Smooth muscle cell (in vitro differentiated cells): Measurements from ENCODE around the gene ZNF503. TPM values are rescaled to one million over a fixed set of nuclear protein-coding genes. Genes with fewer than 3 reads are reported as not detected.
"Not testable (repeated sequence)": the region's sequence is repeated elsewhere in the genome, so short reads cannot be mapped to it uniquely, and the experiment has no call there.

Source experiments
- DNase-seq: peaks from one replicate; lab custom pipeline; 2025; ENCODE audit not compliant: unreplicated experiment; lab: John Stamatoyannopoulos, UW
- H2AFZ ChIP-seq: fragments of 200-600 bp; sonication (generic); 2 replicates; pipeline ENCODE4 v1.6.0; 2016; ENCODE audit warnings: antibody characterized with exemption, low read depth, mild to moderate bottlenecking
- H3F3A ChIP-seq: fragments of 200-600 bp; sonication (generic); 2 replicates; pipeline ENCODE4 v1.6.0; 2017; ENCODE audit warnings: antibody characterized with exemption, low read depth
- H3K27ac ChIP-seq: fragments of 200-600 bp; sonication (generic); 2 replicates; pipeline ENCODE4 v1.5.1; 2016; ENCODE audit warnings: low read depth, mild to moderate bottlenecking
- H3K27me3 ChIP-seq: fragments of 200-600 bp; sonication (generic); 2 replicates; pipeline ENCODE4 v1.6.1; 2016; ENCODE audit warnings: low read depth, mild to moderate bottlenecking
- H3K36me3 ChIP-seq: fragments of 200-600 bp; sonication (generic); 2 replicates; pipeline ENCODE4 v1.5.1; 2016; ENCODE audit warnings: low read depth
- H3K4me1 ChIP-seq: fragments of 200-600 bp; sonication (generic); 2 replicates; pipeline ENCODE4 v1.5.1; 2016; ENCODE audit warnings: low read depth
- H3K4me2 ChIP-seq: fragments of 200-600 bp; sonication (generic); 2 replicates; pipeline ENCODE4 v1.6.0; 2016; ENCODE audit warnings: mild to moderate bottlenecking
- H3K4me3 ChIP-seq: fragments of 200-600 bp; sonication (generic); 2 replicates; pipeline ENCODE4 v1.5.1; 2016; ENCODE audit warnings: mild to moderate bottlenecking
- H3K79me2 ChIP-seq: fragments of 200-600 bp; sonication (generic); 2 replicates; pipeline ENCODE4 v1.6.0; 2016; ENCODE audit warnings: low read depth, mild to moderate bottlenecking
- H3K9ac ChIP-seq: fragments of 200-600 bp; sonication (generic); 2 replicates; pipeline ENCODE4 v1.6.0; 2016; ENCODE audit warnings: low read depth
- H3K9me3 ChIP-seq: fragments of 200-600 bp; sonication (generic); replicated peaks from 2 replicates; pipeline ENCODE4 v1.5.1; 2016; ENCODE audit warnings: low read depth
- H4K20me1 ChIP-seq: fragments of 200-600 bp; sonication (generic); 2 replicates; pipeline ENCODE4 v1.6.0; 2016; ENCODE audit warnings: low read depth
- CTCF ChIP-seq: fragments of 200-600 bp; sonication (generic); IDR thresholded peaks from 2 replicates; pipeline ENCODE4 v1.5.1; 2017; ENCODE audit warnings: borderline replicate concordance, mild to moderate bottlenecking, antibody characterized with exemption; ENCODE audit not compliant: insufficient read depth, poor library complexity, severe bottlenecking
- WGBS: methylation state at CpG from one replicate; pipeline ENCODE4 v1.1.7; 2016; ENCODE audit warnings: low lambda C conversion rate; 5-methylcytosine and 5-hydroxymethylcytosine counted together
- polyA plus RNA-seq: library from polyadenylated mRNA; unstranded; fragments of >200 nt; fragmentation: Nextera tagmentation; extraction: Ambion mirVana; gene quantifications from 2 replicates; pipeline ENCODE4 v1.2.1, GENCODE V29; 2016
- total RNA-seq: library from RNA; depleted of rRNA; stranded (reverse); fragments of >200 nt; gene quantifications from 2 replicates; pipeline ENCODE4 v1.2.3, GENCODE V29; 2014

ZNF503 gene
- total and polyA plus RNA-seq, 2 experiments from 2014 or later = 6.8 to 11.8 TPM

DNA sequence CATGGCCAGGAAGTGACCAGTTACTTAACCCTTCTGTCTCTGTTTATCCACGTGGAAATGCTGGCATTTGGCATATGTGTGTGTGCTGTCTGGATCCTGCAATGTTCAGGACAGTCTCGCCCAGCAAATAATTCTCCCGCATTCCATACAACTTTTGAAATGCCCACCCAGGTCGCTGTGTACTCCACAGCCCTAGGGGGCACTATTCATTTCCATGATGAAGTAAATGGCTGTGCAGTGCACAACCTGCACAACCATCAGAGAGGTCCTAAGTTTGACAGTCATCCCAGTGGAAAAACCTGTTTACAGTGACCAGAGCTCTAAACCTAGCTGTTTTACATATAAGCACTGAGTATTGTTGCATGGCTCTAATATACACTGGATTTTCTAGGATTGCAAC lies 38.1 kb downstream of the ZNF503 start:
- Histone ChIP-seq H2AFZ (no peak overlapping the region), H3K9me3 (no peaks in the 10 kb centered on the region), H3K27me3 (no peaks in the 10 kb centered on the region), H3K9ac (no peak overlapping the region), H4K20me1 (no peaks in the 10 kb centered on the region), H3K4me2 (no peak overlapping the region), H3K79me2 (no peaks in the 10 kb centered on the region), H3K4me3 (no peak overlapping the region), H3K27ac (no peak overlapping the region), H3F3A (no peaks in the 10 kb centered on the region), H3K4me1 (no peaks in the 10 kb centered on the region), H3K36me3 (no peaks in the 10 kb centered on the region)
- no peak for DNase-seq
- TF ChIP-seq CTCF = no peak
- 79% methylated on average over 4 of the region's 4 CpGs for WGBS

GRCh38 chr10:75359876-75360275 lies 41.7 kb downstream of the ZNF503 start:
- H3K36me3 ChIP-seq, DNase-seq, H3K27ac ChIP-seq, H3K4me3 ChIP-seq, H3K9ac ChIP-seq, H2AFZ ChIP-seq, H4K20me1 ChIP-seq, H3K79me2 ChIP-seq, H3K27me3 ChIP-seq, H3K4me1 ChIP-seq, H3F3A ChIP-seq, H3K9me3 ChIP-seq: not testable (repeated sequence)
- H3K4me2 ChIP-seq = peak overlapping the region; percentile 52
- 86% methylated on average over 8 of the region's 8 CpGs for WGBS

- no peaks in the 10 kb centered on the region for H3K9me3 ChIP-seq
- peak overlapping the region; percentile 4 for H3K27ac ChIP-seq
- no peaks in the 10 kb centered on the region for H3K27me3 ChIP-seq
- H3K9ac ChIP-seq = no peak overlapping the region
- peak overlapping the region; percentile 52 for H3K4me2 ChIP-seq
- 67% methylated on average over 6 of the region's 6 CpGs for WGBS
- H2AFZ ChIP-seq = no peak overlapping the region
- no peaks in the 10 kb centered on the region for H3K36me3 ChIP-seq
- no peaks in the 10 kb centered on the region for H3K79me2 ChIP-seq
- no peak for DNase-seq
- no peaks in the 10 kb centered on the region for H3F3A ChIP-seq
- TF ChIP-seq CTCF = no peak
- H3K4me1 ChIP-seq = no peaks in the 10 kb centered on the region
- H4K20me1 ChIP-seq = no peaks in the 10 kb centered on the region
- no peak overlapping the region for H3K4me3 ChIP-seq
Observed at GRCh38 chr10:75358835-75359421, 42.6 kb downstream of the ZNF503 start.

GRCh38 chr10:75358132-75358531 lies 43.4 kb downstream of the ZNF503 start:
- no peak overlapping the region for H3K4me3 ChIP-seq
- no peak for DNase-seq
- no peak overlapping the region for H3K4me2 ChIP-seq
- H2AFZ ChIP-seq = no peak overlapping the region
- H4K20me1 ChIP-seq = no peaks in the 10 kb centered on the region
- H3K79me2 ChIP-seq = no peaks in the 10 kb centered on the region
- H3K27ac ChIP-seq = no peak overlapping the region
- 94% methylated on average over 5 of the region's 5 CpGs for WGBS
- H3K27me3 ChIP-seq = no peaks in the 10 kb centered on the region
- no peaks in the 10 kb centered on the region for H3K9me3 ChIP-seq
- H3F3A ChIP-seq = no peaks in the 10 kb centered on the region
- no peak for TF ChIP-seq CTCF
- H3K4me1 ChIP-seq = no peaks in the 10 kb centered on the region
- H3K9ac ChIP-seq = no peak overlapping the region
- H3K36me3 ChIP-seq = no peaks in the 10 kb centered on the region
